CD1c-positive myeloid dendritic cell (primary cell): ENCODE measurements around the gene ZNF577.
A peak's percentile ranks its signal among the peaks of the same experiment; 100 is the strongest.
"Not testable (repeated sequence)": the region's sequence is repeated elsewhere in the genome, so short reads cannot be mapped to it uniquely, and the experiment has no call there.

ENCODE experiments used
- DNase-seq: peaks from one replicate; pipeline ENCODE4 v3.0.0-alpha.2; 2016; ENCODE audit errors: extremely low spot score

Gene ZNF577

GRCh38 chr19:51887522-51888498 lies at the start of gene ZNF577:
TSS of gene ZNF577 (minus strand) at chr19:51887951. CDS start at chr19:51880382, 7,569 bp downstream.
- peak; percentile 85 for DNase-seq

- no peak for DNase-seq
Measured at GRCh38 chr19:51931921-51932320, 44.2 kb upstream of the ZNF577 start.

- DNase-seq, result no peak
Measured at GRCh38 chr19:51927859-51928258, 40.1 kb upstream of the ZNF577 start.

GRCh38 chr19:51926784-51927741 lies 39.3 kb upstream of the ZNF577 start, which contains the start of gene ZNF613:
TSS of gene ZNF613 (plus strand) at chr19:51927472. CDS start at chr19:51936221, 8,749 bp downstream.
- peak; percentile 90 for DNase-seq

- DNase-seq, result no peak
Measured at GRCh38 chr19:51926426-51926783, 38.7 kb upstream of the ZNF577 start.

- DNase-seq, result no peak
Measured at GRCh38 chr19:51921949-51922348, 34.2 kb upstream of the ZNF577 start.

GRCh38 chr19:51919606-51920005 lies 31.9 kb upstream of the ZNF577 start:
- DNase-seq, result no peak

- DNase-seq, result no peak
Measured at GRCh38 chr19:51916167-51916566, 28.4 kb upstream of the ZNF577 start.

- no peak for DNase-seq
Measured at GRCh38 chr19:51915324-51915867, 27.6 kb upstream of the ZNF577 start.

- DNase-seq, result not testable (repeated sequence)
Measured at GRCh38 chr19:51907981-51908380, 20.2 kb upstream of the ZNF577 start.

GRCh38 chr19:51906108-51906507 lies 18.4 kb upstream of the ZNF577 start:
- DNase-seq, result not testable (repeated sequence)

GRCh38 chr19:51905639-51906038 lies 17.9 kb upstream of the ZNF577 start:
- DNase-seq, result not testable (repeated sequence)

GRCh38 chr19:51905206-51905605 lies 17.5 kb upstream of the ZNF577 start:
- no peak for DNase-seq

- peak; percentile 93 for DNase-seq
Measured at GRCh38 chr19:51904331-51905165, 16.8 kb upstream of the ZNF577 start, which contains the start of gene ZNF649. TSS of gene ZNF649 (minus strand) at chr19:51905017. CDS start at chr19:51900107, 4,910 bp downstream.

GRCh38 chr19:51903192-51903591 lies 15.4 kb upstream of the ZNF577 start:
- no peak for DNase-seq

- no peak for DNase-seq
Measured at GRCh38 chr19:51901860-51902259, 14.1 kb upstream of the ZNF577 start.

- DNase-seq, result no peak
Measured at GRCh38 chr19:51891193-51891747, 3.5 kb upstream of the ZNF577 start.

- no peak for DNase-seq
Measured at GRCh38 chr19:51889934-51890333, 2.2 kb upstream of the ZNF577 start.

GRCh38 chr19:51884713-51885112 lies 3.0 kb downstream of the ZNF577 start:
- DNase-seq, result no peak

GRCh38 chr19:51882518-51882917 lies 5.2 kb downstream of the ZNF577 start:
- no peak for DNase-seq
